Skeletal muscle satellite cell (primary cell): ENCODE measurements around the gene USP30. TPM values are rescaled to one million over a fixed set of nuclear protein-coding genes. Genes with fewer than 3 reads are reported as not detected.
A peak's percentile ranks its signal among the peaks of the same experiment; 100 is the strongest.

Source experiments
- H3K27me3 ChIP-seq: 2 replicates; pipeline ENCODE4 v1.7.0; 2013; ENCODE audit warnings: low read length; ENCODE audit not compliant: control insufficient read depth, insufficient read depth
- H3K36me3 ChIP-seq: 2 replicates; pipeline ENCODE4 v1.7.0; 2013; ENCODE audit warnings: mild to moderate bottlenecking, control low read depth, low read length; ENCODE audit not compliant: insufficient read depth
- H3K4me1 ChIP-seq: 2 replicates; pipeline ENCODE4 v1.7.0; 2013; ENCODE audit warnings: low read length; ENCODE audit not compliant: control insufficient read depth, insufficient read depth
- H3K4me2 ChIP-seq: 2 replicates; pipeline ENCODE4 v1.7.0; 2013; ENCODE audit warnings: mild to moderate bottlenecking, low read length
- H3K4me3 ChIP-seq: 2 replicates; pipeline ENCODE4 v1.7.0; 2013; ENCODE audit warnings: low read length
- H3K9ac ChIP-seq: 2 replicates; pipeline ENCODE4 v1.7.0; 2013; ENCODE audit warnings: mild to moderate bottlenecking, low read depth, low read length, moderate library complexity
- H3K9me3 ChIP-seq: replicated peaks from 2 replicates; pipeline ENCODE4 v1.7.0; 2013; ENCODE audit warnings: mild to moderate bottlenecking, control low read depth, low read length
- total RNA-seq: library from RNA; depleted of rRNA; stranded (reverse); fragments of >200 nt; gene quantifications from 2 replicates; pipeline ENCODE4 v1.2.3, GENCODE V29; 2012; rRNA removed

Gene USP30, protein sequence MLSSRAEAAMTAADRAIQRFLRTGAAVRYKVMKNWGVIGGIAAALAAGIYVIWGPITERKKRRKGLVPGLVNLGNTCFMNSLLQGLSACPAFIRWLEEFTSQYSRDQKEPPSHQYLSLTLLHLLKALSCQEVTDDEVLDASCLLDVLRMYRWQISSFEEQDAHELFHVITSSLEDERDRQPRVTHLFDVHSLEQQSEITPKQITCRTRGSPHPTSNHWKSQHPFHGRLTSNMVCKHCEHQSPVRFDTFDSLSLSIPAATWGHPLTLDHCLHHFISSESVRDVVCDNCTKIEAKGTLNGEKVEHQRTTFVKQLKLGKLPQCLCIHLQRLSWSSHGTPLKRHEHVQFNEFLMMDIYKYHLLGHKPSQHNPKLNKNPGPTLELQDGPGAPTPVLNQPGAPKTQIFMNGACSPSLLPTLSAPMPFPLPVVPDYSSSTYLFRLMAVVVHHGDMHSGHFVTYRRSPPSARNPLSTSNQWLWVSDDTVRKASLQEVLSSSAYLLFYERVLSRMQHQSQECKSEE
- total RNA-seq, result 3.8 and 5.7 TPM in 2 replicates

DNA sequence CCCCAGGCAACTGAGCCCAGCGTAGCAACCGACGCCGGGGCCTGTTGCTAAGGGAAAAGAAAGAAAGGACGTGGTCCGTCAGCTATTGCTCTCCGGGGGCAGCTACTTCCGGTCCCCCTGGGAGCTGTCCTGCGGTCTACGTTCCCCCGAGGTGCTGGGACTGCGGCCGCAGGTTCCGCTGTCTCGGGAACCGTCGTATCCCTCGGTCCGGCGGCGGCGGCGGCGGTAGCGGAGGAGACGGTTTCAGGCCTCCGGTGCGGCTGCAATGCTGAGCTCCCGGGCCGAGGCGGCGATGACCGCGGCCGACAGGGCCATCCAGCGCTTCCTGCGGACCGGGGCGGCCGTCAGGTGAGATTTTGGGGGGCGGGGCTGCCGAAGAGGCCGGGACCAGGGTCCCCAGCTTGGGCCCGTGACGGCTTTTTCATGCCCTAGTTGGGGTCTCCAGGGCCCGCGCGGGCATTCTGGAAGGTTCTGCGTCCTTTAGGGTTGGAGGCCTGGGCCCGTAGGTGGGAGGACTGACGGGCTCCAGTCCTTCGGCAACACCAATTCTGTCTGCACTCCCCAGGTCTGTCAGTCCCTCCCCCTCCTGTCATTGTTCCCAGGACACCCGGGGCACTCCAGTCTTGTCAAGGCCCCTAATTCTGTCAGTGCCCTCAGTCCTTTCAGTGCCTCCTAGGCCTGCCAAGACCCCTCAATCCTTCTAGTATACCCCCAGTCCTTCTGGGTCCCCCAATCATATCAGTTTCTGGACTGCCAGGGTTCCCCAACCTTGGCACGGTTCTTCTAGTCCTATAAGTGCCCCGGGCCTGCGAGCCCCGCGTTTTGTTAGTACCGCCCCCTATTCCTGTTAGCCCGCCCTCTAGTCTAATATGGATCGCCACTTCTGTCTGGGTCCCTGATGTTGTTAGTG is at the start of gene USP30:
USP30 (plus strand) TSS at position 163 of the 910 bp plus-strand sequence; CDS start at position 266, 103 bp downstream.
- peak within 1 kb of the TSS; percentile 95 for H3K9ac ChIP-seq
- H3K36me3 ChIP-seq, result no peaks in the 10 kb centered on the region
- peaks cover 15% of the 10 kb centered on the region for H3K4me1 ChIP-seq
- peak within 1 kb of the TSS; percentile 100 for H3K4me2 ChIP-seq
- peak within 1 kb of the TSS; percentile 99 for H3K4me3 ChIP-seq
- H3K9me3 ChIP-seq, result no peaks in the 10 kb centered on the region
- H3K27me3 ChIP-seq, result no peaks in the 10 kb centered on the region

DNA sequence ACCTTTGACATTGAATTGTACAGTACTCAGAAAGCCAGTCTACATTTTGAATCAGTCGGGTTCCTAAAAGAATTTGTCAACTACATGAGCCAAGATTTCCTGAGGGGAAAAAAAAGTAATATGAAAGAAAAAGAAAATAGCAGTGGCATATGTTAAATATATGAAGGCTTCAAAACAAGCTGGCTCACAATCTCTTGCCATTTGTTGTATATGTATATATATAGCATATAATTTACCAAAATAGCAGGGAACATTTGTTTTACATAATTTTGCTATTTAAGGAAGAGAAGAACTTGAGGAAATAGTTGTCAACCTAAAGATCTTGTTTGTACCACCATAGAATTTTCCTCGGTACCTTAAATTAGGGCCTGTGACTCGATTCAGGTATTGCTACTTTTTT is 48.4 kb upstream of the USP30 start:
- H3K9ac ChIP-seq, result no peak overlapping the region
- H3K4me3 ChIP-seq, result no peak overlapping the region
- no peaks in the 10 kb centered on the region for H3K4me1 ChIP-seq
- H3K4me2 ChIP-seq, result no peak overlapping the region
- peaks cover 11% of the 10 kb centered on the region for H3K27me3 ChIP-seq
- H3K36me3 ChIP-seq, result no peaks in the 10 kb centered on the region
- no peaks in the 10 kb centered on the region for H3K9me3 ChIP-seq

DNA sequence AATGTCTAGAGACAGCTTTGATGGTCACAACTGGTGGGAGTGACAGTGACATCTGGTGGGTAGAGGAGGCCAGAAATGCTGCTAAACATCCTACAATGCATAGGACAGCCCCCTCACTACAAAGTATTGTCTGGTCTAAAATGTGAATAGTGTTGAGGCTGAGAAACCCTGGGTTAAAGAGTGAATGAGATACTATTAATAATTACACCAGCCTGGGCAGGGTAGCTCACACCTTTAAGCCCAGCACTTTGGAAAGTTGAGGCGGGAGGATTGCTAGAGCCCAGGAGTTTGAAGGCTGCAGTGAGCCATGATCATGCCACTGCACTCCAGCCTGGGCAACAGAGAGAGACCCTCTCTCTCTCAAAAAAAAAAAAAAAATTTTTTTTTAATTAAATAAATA is 42.6 kb upstream of the USP30 start:
- Histone ChIP-seq H3K4me2 (no peak overlapping the region), H3K27me3 (peaks cover 18% of the 10 kb centered on the region), H3K4me3 (no peak overlapping the region), H3K36me3 (no peaks in the 10 kb centered on the region), H3K4me1 (no peaks in the 10 kb centered on the region), H3K9ac (no peak overlapping the region), H3K9me3 (no peaks in the 10 kb centered on the region)

DNA sequence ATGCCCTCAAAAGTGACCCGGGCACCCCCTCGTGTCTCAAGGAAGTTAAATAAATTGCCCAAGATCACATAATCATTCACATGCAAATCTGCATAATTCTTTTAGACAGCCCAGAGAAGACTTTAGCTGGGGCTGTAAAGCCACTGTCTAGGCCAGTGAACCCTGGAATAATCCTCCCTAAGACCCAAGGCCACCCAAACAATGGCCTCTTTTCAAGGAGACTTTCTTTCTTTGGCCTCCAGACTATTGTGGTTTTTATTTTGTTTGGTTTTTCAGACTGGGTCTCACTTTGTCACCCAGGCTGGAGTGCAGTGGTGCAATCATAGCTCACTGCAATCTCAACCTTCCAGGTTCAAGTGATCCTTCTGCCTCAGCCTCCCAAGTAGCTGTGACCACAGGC is 42.1 kb upstream of the USP30 start:
- Histone ChIP-seq H3K4me2 (no peak overlapping the region), H3K4me3 (no peak overlapping the region), H3K36me3 (no peaks in the 10 kb centered on the region), H3K9ac (no peak overlapping the region), H3K27me3 (peaks cover 18% of the 10 kb centered on the region), H3K9me3 (no peaks in the 10 kb centered on the region), H3K4me1 (no peaks in the 10 kb centered on the region)

DNA sequence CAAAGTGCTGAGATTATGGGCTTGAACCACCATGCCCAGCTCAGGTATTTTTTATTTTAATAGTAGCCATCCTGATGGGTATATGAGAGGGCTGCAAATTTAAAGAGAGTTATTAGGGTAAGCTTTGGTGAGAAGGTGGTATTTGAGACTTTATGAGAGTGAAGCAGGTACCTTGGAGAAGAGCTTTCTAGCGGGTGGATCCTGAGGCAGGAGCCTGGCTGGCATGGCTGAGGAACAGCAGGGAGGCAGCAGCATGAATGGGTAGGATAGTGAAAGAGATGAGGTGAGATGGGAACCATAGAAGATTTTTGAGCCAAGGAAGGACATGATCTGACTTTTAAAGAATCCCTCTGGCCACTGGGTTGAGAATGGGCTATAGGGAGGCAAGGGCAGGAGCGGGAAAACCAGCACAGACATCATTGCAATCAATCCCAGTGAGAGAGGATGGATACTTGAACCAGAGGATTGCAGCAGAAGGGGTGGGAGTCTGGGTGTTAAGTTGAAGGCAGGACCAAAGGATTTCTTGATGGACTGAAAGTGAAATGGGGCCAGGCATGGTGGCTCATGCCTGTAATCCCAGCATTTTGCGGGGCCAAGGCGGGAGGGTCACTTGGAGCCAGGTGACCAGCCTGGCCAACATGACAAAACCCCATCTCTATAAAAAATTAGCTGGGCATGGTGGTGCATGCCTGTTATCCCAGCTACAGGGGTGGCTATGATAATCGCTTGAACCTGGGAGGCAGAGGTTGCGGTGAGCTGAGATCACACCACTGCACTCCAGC is 37.2 kb upstream of the USP30 start:
- Histone ChIP-seq H3K4me3 (no peak overlapping the region), H3K4me2 (no peak overlapping the region), H3K9ac (no peak overlapping the region), H3K9me3 (no peaks in the 10 kb centered on the region), H3K36me3 (no peaks in the 10 kb centered on the region), H3K4me1 (no peaks in the 10 kb centered on the region), H3K27me3 (peaks cover 7% of the 10 kb centered on the region)

DNA sequence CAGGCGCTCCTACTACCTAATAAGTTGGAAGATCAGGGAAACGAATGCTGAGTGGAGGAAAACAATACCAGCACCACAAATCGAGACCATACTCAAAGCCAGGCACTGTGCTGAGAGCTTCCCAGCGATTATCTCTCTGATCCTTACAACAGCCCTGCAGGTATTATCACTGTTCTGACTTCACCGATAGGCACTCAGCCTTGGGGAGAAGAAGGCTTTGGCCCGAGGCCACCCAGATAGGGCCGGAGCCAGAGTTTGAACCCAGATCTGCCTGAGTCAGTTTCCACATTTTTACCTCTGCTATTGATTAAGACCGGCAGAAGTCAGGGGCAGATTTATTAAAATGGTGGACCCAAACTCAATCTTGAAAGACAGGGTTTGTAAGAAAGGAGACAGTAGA is 36.4 kb upstream of the USP30 start:
- Histone ChIP-seq H3K4me2 (no peak overlapping the region), H3K9ac (no peak overlapping the region), H3K27me3 (peaks cover 4% of the 10 kb centered on the region), H3K9me3 (no peaks in the 10 kb centered on the region), H3K4me1 (no peaks in the 10 kb centered on the region), H3K36me3 (no peaks in the 10 kb centered on the region), H3K4me3 (no peak overlapping the region)

DNA sequence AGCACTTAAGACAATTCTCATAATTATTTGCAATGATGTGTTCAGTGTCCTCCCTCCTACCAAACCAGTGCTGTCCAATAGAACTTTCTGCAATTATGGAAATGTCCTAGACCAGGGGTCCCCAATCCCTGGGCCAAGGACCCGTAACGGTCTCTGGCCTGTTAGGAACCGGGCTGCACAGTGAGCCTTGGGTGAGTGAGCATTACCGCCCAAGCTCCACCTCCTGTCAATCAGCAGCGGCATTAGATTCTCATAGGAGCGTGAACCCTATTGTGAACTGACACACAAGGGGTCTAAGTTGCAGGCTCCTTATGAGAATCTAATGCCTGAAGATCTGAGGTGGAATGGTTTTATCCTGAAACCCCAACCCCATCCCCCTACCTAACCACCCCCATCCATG is 35.4 kb upstream of the USP30 start:
- H3K4me2 ChIP-seq, result no peak overlapping the region
- H3K9me3 ChIP-seq, result no peaks in the 10 kb centered on the region
- H3K36me3 ChIP-seq, result no peaks in the 10 kb centered on the region
- no peak overlapping the region for H3K4me3 ChIP-seq
- peaks cover 4% of the 10 kb centered on the region for H3K27me3 ChIP-seq
- no peak overlapping the region for H3K9ac ChIP-seq
- no peaks in the 10 kb centered on the region for H3K4me1 ChIP-seq

DNA sequence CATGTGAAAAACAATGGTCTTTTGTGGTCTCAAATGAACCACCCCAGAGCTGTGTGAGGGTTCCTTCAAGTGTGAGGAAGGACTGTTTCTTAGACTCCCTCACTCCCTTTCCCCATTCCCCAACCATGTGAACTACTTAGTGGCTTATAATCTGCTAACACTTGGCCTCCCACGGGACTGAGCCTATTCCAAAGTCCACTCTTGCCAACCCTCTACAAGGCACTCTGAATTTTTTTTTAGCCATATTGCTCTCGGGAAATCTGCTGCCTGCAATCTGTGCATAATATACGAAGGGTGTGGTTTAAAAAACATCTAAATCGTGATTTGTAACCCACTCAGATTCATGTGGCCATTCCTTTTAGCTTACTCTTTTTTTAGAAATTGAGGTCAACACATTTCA is 34.1 kb upstream of the USP30 start:
- Histone ChIP-seq H3K36me3 (no peaks in the 10 kb centered on the region), H3K9me3 (no peaks in the 10 kb centered on the region), H3K4me3 (no peak overlapping the region), H3K9ac (no peak overlapping the region), H3K4me2 (no peak overlapping the region), H3K27me3 (no peaks in the 10 kb centered on the region), H3K4me1 (no peaks in the 10 kb centered on the region)

DNA sequence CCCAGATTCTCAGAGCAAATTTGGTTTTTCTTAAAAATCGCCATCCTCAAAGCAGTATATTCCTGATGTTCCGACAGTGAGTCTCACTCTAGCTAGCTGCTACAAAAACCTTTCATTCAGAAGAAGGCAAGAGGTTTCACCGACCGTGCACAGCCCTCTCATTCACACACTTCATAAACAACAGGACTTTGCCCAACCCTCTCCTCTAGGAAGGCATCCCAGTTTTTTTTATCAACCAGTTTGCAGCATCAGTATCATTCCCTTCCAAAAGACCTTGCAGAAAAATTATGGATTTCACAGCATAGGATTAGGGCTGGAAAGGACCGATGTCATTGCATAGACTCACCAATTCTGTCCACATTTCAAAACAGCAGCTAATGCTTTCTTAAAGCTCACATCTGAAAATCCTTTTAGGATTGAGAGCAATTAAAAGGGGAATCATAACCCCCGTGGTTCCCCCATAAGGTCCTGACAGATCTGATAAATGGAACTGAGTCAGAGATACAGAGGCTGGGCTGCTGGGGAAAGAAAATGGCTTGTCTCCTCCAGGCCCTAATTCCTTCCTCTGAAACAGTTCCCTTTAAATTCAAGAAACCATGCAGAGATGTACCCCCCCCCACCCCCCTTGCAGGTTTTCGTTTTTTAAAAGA is 32.1 kb upstream of the USP30 start:
- H3K4me1 ChIP-seq, result no peaks in the 10 kb centered on the region
- H3K27me3 ChIP-seq, result no peaks in the 10 kb centered on the region
- H3K4me3 ChIP-seq, result no peak overlapping the region
- no peaks in the 10 kb centered on the region for H3K36me3 ChIP-seq
- no peak overlapping the region for H3K9ac ChIP-seq
- H3K9me3 ChIP-seq, result no peaks in the 10 kb centered on the region
- H3K4me2 ChIP-seq, result no peak overlapping the region

DNA sequence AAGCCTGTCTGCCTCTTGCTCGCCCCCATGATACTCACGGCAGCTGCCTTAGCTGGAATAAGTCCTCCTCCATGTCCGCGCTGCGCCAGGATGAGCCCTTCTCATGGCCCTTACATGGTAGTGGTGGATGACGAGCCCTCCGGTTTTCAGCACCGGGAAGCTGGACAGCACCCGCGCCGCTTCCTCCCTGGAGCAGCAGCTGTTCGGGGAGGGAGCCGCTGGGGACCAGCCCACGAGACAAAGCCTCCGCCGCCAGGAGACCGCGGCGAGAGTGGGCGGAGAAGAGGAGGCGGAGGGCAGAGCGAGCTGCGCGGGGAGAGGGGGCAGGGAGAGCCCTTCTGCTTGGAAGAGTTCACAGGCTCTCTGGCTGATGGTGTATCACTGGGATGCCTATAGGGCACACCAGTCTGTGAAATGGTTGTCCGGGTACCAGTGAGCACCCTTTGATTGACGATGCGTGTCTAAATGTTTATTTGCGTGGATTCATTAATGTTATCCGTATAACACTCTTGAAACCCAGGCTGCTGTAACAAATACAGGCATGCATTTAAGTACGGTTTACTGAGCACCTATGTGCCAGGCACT is 31.5 kb upstream of the USP30 start, which contains the start of gene SVOP:
SVOP (minus strand) TSS at position 273 of the 585 bp plus-strand sequence; CDS start at position 73, 200 bp downstream.
- H3K4me2 ChIP-seq, result peak within 1 kb of the TSS; percentile 85
- no peaks in the 10 kb centered on the region for H3K4me1 ChIP-seq
- H3K4me3 ChIP-seq, result peak within 1 kb of the TSS; percentile 56
- H3K27me3 ChIP-seq, result no peaks in the 10 kb centered on the region
- H3K9me3 ChIP-seq, result no peaks in the 10 kb centered on the region
- H3K9ac ChIP-seq, result no peak within 1 kb of the TSS
- no peaks in the 10 kb centered on the region for H3K36me3 ChIP-seq
